IPS DF 4.7 (cell line): Measurements from ENCODE around the gene KRT83.
"Not testable (repeated sequence)": the region's sequence is repeated elsewhere in the genome, so short reads cannot be mapped to it uniquely, and the experiment has no call there.

Source experiments
- DNase-seq: peaks from one replicate; pipeline ENCODE4 v3.0.0-alpha.2; 2013; ENCODE audit warnings: low spot score; ENCODE audit errors: extremely low read depth

The KRT83 gene

DNA sequence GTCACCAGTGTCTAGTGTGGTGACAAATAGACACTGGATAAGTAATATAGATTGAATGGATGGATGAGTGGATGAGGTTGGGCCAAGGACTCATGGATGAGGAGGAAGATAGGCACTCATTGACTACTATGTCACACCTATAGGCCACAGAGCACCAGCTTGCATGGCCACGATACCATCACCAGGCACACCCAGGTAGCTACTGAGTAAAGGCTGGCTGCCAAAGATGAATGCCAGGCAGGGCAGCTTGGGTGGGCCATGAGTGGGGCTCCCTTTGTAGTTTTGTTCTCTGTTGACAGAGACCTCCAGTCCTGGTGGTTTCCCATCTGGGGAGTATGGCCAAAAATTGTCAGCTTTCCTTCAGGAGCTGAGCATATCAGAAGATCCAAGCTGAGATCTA lies 11.2 kb upstream of the KRT83 start:
- no peak for DNase-seq

DNA sequence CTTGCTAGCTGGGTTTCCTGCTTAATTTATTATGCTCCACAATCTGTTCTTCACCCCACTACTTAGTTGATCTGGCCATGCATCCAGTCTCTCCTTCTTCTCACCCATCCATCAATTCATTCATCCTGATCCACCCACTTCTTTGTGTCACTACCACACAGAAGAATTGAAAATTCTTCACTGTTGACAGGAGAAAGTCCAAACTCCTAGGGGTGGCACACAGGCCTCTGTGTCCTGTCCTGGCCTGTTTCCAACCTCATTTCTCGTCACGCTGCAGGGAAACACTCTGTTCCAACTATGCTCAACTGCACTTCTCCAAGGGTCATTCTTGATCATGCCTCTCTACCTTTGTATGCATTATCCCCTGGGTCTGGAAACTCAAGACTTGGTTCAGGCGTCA lies 10.6 kb upstream of the KRT83 start:
- no peak for DNase-seq

DNA sequence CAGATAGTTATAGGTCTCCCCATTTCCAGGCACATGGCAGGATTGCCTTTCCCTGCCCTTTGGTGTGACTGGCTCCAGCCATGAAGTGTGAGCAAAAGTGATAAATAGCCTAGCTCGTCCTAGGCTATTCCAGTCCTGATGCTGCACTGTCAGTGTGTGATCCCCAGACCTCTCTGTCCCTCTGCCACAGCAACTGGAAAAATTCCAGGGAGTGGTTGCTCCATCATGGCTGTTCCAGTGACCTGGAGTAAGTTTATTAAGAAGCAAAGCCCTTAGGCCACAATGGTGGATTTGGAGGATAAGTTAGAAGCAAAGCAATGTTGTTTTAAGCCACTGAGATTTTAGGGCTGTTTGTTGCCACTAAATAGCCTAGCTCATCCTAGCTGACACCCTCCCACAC lies 9.8 kb upstream of the KRT83 start:
- no peak for DNase-seq

DNA sequence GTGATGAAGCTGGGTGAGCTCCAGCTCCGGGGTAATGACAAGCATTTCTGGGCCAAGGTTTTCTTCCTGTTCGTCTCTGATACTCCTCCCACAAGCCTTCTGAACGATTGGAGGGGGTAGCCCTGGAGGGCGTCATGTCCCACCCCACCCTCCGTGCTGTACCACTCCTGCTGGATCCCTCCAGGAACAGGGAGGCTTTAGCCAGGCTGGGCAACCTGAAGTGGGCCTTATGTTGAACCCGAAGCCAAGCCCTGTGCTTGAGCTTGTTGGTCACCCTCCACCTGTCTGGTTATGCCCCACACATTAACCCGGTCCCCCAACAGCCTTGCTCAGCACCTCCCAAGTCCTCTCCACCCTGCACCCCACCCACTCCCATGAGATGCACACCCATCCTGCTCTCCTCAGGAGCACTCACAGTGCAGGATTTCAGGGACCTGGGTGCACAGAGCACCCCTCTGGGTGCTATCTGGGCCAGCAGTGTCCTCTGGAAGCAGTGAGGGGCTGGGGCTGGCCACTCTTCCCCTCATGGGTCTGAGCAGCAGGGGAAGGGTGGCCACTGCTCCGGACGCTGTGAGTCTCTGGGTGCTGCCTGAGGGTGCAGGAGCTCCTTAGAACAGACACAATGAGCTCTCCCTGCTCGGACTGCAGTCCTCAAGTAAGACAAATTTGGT lies 6.8 kb upstream of the KRT83 start:
- no peak for DNase-seq

DNA sequence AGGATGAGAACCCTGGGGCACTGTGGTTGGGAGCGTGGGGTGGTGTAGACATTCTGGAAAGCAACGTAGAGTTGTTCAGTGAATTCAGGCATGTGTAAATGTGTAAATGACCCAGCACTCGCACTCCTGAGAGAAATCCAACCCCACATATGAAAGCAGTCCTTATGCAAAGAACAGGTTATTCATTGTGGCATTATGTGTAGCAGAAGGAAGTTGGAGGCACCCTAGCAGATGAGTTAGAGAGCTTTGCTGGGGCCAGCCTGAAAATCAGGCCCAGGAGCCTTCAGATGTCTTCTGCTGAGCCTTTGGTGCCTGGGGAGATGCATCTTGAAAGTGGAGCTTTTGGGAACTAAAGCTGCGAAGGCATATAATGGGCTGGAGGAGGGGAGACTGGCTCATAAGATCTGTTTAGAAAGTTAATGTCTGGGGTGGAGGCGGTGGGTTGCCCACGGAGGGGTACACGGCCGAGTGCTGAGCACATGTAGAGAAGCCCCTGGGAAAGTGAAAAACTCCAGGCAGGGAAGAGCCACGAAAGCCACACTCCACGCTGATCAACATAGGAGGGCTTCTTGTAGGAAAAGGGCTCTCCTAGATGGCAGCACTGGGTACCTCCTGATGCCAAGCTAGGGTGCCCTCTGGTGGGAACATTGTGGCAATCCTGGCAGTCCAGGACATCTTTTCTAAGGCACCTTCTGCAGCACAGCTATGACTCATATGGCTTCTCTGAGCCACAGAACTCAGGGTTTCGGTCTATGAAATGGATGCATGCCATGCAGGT lies 6.0 kb upstream of the KRT83 start:
- peak; percentile 78 for DNase-seq

DNA sequence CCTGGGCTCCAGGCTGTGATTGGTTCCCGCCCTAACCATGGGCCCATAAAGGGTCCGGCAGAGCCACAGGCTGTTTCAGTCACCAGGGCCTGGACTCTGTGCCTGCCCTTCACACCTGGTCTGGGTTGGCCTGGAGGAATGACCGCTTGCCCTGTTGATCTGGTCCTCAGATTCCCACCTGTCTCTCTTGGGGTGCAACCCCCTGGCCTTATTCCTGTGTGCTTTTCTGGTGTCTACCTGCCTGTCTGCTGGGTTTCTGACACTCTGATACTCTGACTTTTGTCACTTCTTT lies 2.9 kb upstream of the KRT83 start:
- DNase-seq, result no peak

DNA sequence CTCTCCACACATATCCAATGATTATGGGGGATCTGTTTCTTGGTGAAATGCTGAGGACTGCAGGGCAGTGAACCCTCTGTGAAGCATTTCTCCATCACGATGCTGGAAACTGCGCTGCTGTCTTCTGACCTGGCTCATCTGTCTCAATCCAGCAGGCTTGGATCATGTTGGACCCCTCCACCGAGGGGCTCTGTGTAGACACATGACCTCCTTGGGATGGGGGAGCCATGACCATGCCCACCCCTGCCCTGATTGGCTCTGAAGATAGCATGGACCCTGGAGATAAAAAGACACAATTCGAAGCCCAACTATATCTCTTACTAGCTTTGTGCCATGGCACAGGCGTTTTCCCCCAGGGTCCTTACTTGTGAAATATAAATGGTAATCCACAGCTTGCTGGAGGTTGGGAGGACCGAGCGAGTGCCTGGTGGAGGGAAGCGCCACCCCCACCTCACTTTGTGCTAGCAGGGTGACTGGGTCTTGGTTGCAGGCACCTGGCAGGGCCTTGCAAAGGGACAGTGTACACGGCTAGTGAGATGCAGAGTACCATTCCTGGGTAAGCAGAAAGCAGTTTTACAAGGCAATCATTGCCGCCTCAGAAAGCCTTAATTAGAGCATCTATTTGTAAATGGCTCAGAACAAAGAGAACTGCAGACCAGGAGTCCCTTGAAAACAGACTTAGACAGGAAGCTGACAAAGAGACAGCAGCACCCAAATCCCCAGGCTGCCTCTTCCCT lies 2.4 kb upstream of the KRT83 start:
- DNase-seq, result no peak

DNA sequence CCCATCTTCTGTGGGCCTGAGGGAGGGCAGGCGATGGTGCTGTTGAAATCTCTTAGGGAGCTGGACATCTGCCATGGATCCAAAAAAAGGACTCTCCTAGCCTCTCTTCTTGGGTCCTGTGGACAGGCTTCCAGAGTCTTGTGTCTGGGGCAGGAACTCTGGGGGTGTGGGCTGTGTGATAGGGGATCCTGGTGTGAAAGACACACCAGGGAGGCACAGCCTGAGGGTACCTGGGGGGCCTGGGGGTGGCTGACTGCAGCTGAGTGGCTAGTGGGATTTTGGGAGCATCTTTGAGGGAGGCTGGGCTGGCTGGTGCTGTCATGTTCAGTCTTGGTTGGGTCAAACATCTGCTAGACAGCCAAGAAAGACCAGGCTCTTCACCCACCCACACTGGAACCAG lies 1.8 kb upstream of the KRT83 start:
- DNase-seq, result no peak

DNA sequence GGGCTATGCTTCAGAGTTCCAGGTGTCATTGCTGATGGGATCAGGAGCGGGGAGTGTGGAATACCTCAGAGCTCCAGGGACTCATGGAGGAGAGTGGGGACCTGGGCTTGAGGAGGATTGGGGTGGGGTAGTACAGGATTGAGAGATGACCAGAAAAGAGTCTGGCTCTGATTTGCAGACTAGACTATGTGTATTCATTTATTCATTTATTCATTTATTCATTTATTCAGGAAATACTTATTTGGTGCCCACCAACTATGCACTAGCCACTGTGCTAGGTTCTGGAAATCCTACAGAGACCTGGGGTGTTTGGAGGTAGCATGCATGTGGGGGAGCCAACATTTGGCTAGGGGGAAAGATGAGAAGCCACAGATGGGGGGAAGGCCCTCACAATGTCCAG lies 871 bp upstream of the KRT83 start:
- no peak for DNase-seq

DNA sequence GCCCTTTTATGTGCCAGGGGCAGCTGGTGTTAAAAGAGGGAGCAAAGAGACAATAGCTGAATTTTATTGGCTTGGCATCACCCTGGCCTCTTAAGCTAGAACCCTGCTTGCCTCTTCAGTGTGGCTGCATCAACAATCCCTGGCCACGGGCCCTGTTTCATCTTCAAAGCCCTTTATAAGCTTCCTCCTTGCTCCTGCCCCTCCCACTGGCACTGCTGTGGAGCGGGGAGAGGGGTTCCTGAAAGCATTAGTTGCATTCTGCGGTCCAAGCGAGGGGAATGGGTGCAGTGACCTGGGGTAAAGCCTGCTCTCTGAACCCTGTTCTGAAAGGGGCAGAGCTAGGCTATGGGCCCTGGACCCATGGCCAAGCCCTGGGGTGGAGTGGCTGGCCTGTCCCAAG lies 220 bp upstream of the KRT83 start:
- DNase-seq, result no peak

DNA sequence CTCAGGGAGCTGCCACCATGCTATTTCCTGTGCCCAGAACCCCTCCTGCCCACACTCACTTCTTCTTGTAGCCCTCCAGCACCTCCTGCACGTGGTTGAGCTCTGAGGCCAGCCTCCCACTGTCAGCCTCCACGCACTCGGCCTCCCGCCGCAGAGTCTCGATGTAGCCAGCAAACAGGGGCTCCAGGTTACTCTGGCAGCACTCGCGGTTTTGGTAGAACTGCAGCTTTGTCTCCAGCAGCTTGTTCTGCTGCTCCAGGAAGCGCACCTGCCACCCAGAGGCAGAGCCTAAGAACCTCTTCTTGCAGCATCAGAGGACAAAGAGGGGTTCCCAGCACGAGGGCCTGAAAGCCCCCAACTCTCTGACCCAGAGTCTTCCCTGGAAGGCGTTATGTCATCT lies 2.1 kb downstream of the KRT83 start:
- no peak for DNase-seq

DNA sequence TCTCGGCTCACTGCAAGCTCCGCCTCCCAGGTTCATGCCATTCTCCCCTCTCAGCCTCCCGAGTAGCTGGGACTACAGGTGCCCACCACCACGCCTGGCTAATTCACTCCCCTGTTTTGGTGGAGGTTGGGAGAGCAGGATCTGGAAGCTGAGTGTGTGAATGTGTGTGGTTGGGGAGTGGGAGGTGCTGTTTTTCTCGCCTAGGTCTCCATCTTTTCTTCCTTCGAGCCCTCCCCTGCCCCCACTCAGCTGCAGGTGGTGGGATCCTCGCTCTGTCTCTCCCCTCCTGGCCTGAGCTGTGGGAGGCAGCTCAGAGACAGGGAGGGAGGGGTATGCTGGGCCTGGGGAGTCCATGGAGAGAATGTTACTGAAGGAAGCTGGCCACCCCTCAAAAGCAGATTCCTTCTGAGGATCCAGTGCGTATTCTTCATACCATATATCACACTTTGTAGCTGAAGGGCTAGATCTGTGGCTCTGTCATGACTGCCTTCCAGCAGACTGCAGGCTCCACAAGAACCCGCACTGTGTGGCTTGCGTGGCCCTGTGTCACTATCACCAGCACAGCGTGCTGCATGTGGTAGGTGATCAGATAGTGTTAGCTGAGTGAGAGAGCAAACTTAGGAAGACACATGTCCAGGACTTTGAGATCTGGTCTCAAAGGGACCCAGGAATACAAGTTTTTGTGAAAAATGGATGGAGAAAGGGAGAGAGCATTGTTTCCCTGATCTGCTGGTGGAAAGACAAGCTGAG lies 2.8 kb downstream of the KRT83 start:
- DNase-seq, result no peak

DNA sequence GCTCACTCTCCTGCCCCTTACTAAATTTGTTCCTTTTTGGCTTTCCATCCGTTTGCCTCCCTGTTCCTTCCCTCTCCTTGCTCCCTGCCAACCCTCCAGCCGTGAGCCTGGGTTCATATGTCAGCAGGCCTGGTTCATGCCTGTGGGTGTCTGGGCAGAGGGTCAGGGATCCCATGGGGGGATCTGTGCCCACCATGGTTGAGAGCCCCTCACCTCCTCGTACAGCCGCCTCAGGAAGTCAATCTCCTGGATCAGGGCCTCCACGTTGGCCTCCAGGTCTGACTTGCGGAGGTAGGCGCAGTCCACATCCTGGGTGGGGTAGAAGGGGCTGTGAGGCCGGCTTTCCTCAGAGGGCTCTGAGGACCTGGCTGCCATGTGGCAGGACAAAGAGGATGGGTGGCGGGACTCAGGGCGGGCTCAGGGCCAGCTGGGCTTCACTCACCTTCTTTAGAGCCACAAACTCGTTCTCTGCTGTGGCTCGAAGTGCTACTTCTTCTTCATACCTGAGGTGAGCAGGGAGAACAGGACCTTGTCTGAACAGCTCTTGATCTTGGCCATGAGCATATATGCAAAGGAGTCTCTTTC lies 3.6 kb downstream of the KRT83 start:
- no peak for DNase-seq

DNA sequence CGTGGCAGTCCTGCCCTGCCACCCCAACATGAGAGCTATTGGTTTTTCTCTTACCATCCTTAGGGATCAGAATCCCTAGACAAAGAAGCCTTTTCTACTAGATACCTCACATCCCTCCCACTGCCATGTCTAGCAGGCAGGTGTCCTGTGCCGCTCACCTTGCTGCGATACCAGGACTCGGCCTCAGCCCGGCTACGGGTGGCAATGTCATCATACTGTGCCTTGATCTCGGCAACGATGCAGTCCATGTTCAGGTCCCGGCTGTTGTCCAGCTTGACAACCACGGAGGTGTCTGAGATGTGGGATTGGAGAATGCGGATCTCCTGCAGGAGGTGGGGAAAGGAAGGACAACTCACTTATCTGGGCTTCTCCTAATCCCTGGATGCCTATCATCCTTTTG lies 4.5 kb downstream of the KRT83 start:
- no peak for DNase-seq

DNA sequence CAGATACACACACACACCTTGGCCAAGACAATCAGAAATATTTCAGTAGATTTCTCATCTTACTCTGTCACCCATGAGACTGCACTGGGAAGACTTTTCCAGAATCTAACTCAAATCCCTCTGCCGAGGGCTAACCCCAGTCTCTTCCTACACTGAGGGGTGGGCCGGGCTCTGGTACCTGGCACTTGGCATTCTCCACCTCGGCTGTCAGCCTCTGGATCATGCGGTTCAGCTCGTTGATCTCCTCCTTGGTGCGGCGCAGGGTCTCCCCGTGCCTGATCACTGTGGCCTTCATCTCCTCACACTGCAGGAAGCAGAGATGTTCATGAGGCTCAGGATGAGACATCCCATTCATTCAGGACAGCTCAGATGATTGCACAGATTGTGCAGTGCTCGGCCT lies 4.9 kb downstream of the KRT83 start:
- no peak for DNase-seq

DNA sequence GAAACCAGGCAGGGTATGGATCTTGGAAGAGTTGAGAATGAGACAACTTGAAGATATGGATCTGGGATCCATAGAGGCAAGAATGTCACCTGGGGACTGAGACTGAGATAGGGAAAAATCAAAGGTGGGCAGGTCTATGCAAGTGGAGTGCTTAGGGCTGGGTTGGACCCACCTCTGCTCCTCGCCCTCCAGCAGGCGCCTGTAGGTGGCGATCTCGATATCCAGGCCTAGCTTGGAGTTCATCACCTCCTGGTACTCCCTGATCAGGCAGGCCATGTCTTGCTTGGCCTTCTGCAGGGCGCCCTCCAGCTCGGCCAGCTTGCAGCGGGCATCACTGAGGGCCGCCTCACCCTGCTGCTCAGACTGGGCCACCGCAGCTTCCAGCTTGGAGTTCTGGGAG lies 5.5 kb downstream of the KRT83 start:
- not testable (repeated sequence) for DNase-seq

DNA sequence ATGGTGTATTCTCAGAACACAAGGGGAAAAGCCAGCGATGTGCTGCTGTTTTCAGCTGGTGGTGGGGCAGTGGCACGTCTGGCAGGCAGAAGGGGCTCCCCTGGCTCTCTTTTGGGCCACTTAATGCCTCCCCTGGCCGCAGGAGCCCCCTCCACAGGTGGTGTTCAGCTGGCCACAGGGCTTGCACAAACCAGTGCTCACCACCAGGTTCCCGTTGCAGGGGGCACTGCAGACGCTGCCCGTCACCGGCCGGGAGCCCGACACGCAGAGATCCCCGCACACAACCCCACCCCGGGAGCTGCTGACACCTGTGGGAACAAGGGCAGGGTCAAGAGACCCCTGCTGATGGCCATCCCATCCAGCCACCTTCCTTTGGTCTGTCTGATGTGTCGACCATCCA lies 6.7 kb downstream of the KRT83 start:
- DNase-seq, result no peak

DNA sequence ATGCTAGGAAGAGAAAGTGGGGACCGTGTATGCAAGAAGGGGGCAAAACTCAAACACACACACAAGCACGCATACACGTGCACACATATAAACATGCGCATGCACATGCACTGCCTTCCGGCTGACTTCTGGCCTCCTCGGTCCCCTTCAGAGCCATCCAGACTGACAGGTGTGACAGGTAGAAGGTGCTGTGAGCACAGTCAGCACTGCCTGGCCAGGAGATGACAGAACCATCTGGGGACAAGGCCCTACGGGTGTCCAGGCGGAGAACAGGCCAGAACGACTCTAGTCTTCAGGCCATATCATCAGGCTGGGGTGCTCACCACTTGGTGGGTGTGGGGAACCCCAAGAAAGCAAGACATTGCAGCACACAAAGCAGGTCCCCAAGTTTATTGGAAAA lies 7.3 kb downstream of the KRT83 start:
- no peak for DNase-seq

DNA sequence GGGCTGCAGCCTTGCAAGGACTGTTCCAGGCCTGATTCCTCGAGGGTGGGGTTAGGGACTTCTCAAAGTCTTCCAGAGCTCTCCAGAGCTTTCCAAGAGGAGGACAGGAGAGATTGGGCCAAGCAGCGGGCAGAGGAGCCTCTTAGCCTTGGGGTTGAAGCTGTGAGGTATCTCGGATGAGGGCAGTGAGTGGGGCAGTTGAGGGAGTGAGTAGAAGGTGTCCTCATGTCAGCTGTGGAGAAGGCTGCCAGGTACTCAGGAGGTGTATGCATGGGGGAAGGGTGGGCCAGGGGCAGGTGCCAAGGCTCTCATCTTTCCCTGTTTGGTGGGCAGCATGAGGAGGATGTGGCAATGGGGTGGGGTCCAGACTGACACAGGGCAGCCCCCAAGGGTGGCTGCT lies 7.7 kb downstream of the KRT83 start:
- no peak for DNase-seq

DNA sequence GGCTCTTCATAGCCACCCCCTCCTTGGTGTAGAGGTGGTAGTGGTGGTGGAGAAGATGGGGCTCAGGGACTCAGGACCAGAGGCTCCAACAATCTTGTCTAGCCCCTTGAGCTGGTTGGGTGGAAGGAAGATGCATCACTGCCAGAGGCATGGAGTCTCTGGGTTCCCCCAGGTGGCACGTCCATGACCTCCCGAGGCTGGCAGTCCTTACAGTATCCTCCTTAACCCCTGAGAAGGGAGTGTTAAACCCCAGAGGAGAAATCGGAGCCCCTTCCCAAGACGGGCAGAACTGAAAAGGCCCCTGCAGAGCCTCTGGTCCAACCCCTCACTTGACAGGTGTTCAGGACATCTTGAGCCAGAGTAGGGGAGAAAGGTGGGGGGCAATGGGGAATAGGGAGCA lies 9.1 kb downstream of the KRT83 start:
- DNase-seq, result no peak

DNA sequence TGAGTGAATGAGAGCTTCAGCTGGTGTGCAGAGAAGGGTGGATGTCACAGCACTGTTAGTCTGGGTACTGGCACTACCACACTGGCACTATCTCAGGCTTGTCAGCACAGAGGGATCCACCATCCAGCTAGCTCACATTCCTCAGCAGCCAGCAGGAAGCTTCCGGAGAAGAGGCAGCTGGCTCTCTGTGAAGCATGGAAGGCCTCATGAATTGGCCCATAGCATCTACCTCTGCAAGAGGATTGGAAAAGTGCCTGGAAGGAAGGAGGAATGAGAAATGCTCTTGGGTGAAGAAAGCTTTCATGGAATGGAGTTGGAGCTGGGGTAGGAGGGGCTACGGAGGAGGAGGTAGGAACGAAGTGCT lies 9.9 kb downstream of the KRT83 start:
- DNase-seq, result no peak
